HepG2 (cell line): ENCODE results near the gene VRK3. TPM values are rescaled to one million over a fixed set of nuclear protein-coding genes. Genes with fewer than 3 reads are reported as not detected.
A peak's percentile ranks its signal among the peaks of the same experiment; 100 is the strongest.

Experiments
- DPF2 ChIP-seq: sonication (generic); formaldehyde crosslinking; IDR thresholded peaks from 2 replicates; pipeline ENCODE4 v1.4.0; 2020; ENCODE audit warnings: mild to moderate bottlenecking, low read depth, missing genetic modification reagents, borderline replicate concordance
- FOXO4 ChIP-seq: sonication (generic); formaldehyde crosslinking; conservative IDR thresholded peaks from 2 replicates; pipeline ENCODE4 v1.8.1; 2023; ENCODE audit warnings: missing genetic modification reagents
- HCFC1 ChIP-seq: fragments of 150-350 bp; IDR thresholded peaks from 2 replicates; pipeline ENCODE4 v1.6.1; 2014; ENCODE audit warnings: low read depth, low read length
- IKZF4 ChIP-seq: sonication (generic); formaldehyde crosslinking; IDR thresholded peaks from 2 replicates; pipeline ENCODE4 v1.5.1; 2020; ENCODE audit warnings: borderline replicate concordance, mild to moderate bottlenecking, low read depth, missing genetic modification reagents; ENCODE audit errors: not compliant biosample characterization
- MAZ ChIP-seq, 2 experiments: sonication (generic) in 1 of 2; formaldehyde crosslinking in 1 of 2; IDR thresholded peaks; 2 replicates each; pipeline versions ENCODE4 v1.5.0 to v1.6.1; 2012 to 2020; ENCODE audit warnings: low read depth in 2 of 2, mild to moderate bottlenecking in 2 of 2, borderline replicate concordance in 1 of 2, improper control_type of control experiment in 1 of 2, low read length in 1 of 2, missing genetic modification reagents in 1 of 2, moderate library complexity in 1 of 2
- PATZ1 ChIP-seq: sonication (generic); formaldehyde crosslinking; IDR thresholded peaks from 2 replicates; pipeline ENCODE4 v1.4.0; 2020; ENCODE audit warnings: missing genetic modification reagents
- PRDM4 ChIP-seq: sonication (generic); formaldehyde crosslinking; IDR thresholded peaks from 2 replicates; pipeline ENCODE4 v1.9.0; 2021; ENCODE audit warnings: missing genetic modification reagents, borderline replicate concordance
- RNF219 ChIP-seq: sonication (generic); formaldehyde crosslinking; IDR thresholded peaks from 2 replicates; pipeline ENCODE4 v1.5.0; 2020; ENCODE audit warnings: mild to moderate bottlenecking, missing genetic modification reagents
- SIN3B ChIP-seq: fragments of 150-350 bp; IDR thresholded peaks from 2 replicates; pipeline ENCODE4 v1.6.1; 2014; ENCODE audit warnings: low read length
- SNAPC4 ChIP-seq: sonication (generic); formaldehyde crosslinking; IDR thresholded peaks from 2 replicates; pipeline ENCODE4 v1.4.0; 2020; ENCODE audit warnings: mild to moderate bottlenecking, missing genetic modification reagents
- ZBTB7B ChIP-seq: sonication (generic); formaldehyde crosslinking; IDR thresholded peaks from 2 replicates; pipeline ENCODE4 v1.4.0; 2020; ENCODE audit warnings: missing genetic modification reagents
- ZNF224 ChIP-seq: sonication (generic); formaldehyde crosslinking; IDR thresholded peaks from 2 replicates; pipeline ENCODE4 v1.5.0; 2020; ENCODE audit warnings: mild to moderate bottlenecking, missing genetic modification reagents
- ZNF670 ChIP-seq: sonication (generic); formaldehyde crosslinking; IDR thresholded peaks from 2 replicates; pipeline ENCODE4 v1.8.0; 2022; ENCODE audit warnings: mild to moderate bottlenecking, missing genetic modification reagents, borderline replicate concordance
- ZNF678 ChIP-seq: sonication (generic); formaldehyde crosslinking; IDR thresholded peaks from 2 replicates; pipeline ENCODE4 v1.4.0; 2020; ENCODE audit warnings: mild to moderate bottlenecking, missing genetic modification reagents
- polyA plus RNA-seq, 8 experiments: library from polyadenylated mRNA; depleted of rRNA in 3 of 8; stranded (reverse) in 7 of 8; unstranded in 1 of 8; fragments of >200 nt; fragmentation: Illumina TruSeq in 4 of 8; extraction: Trizol in 4 of 8; gene quantifications; 2 replicates each; pipeline versions ENCODE4 v1.2.1 to v1.2.3, GENCODE V29; 2011 to 2016; ENCODE audit warnings: low read depth in 4 of 8, missing spikeins in 1 of 8, mixed read lengths in 1 of 8; ENCODE audit not compliant: insufficient read depth in 1 of 8
- total RNA-seq, 5 experiments: library from RNA; depleted of rRNA; stranded (reverse); fragments of >200 nt; fragmentation: Illumina TruSeq; extraction: Trizol; gene quantifications; 2 replicates each; pipeline ENCODE4 v1.2.3, GENCODE V29; 2016; ENCODE audit warnings: low read depth in 1 of 5

VRK3 gene
- total and polyA plus RNA-seq, 2 of the 13 experiments (the other 11 are each of a cell fraction or from before 2014, with no cell fraction given) = 23.8 to 28.3 TPM

- TF ChIP-seq PRDM4 (no peak), HCFC1 (peak; percentile 86), SIN3B (no peak), SNAPC4 (CRISPR knock-in tag) (no peak), IKZF4 (CRISPR knock-in tag) (no peak), ZBTB7B (CRISPR knock-in tag) (peak; percentile 55), MAZ (IDR thresholded peaks at IDR 0.05; ENCODE audit: borderline replicate concordance, low read depth, low read length) (peak; percentile 83), MAZ (CRISPR knock-in tag; IDR thresholded peaks at IDR 0.05; ENCODE audit: low read depth) (no peak), PATZ1 (CRISPR knock-in tag) (no peak), ZNF224 (CRISPR knock-in tag) (no peak), DPF2 (CRISPR knock-in tag) (no peak), ZNF678 (CRISPR knock-in tag) (0 out of 2 replicates have a peak, but pooled peaks have one; percentile 50), RNF219 (no peak), FOXO4 (no peak), ZNF670 (CRISPR knock-in tag) (no peak; the same call in 1 of the 2 replicates)
Measured at GRCh38 chr19:50025022-50025793, at the start of gene VRK3 (continued).
